HL-60/S4 treated with phorbol 12-myristate 13-acetate at 8.2 ng/mL for 4 days and 3 days (cell line): Measurements from ENCODE around the gene ZNF221.

Source experiments
- in situ Hi-C: fragments of 300-500 bp; cut with MboI; formaldehyde crosslinking; loops from 2 replicates; pipeline ENCODE4 v1.15.0; 2022; ENCODE audit warnings: low sequenced_read_pairs

ZNF221 gene

DNA sequence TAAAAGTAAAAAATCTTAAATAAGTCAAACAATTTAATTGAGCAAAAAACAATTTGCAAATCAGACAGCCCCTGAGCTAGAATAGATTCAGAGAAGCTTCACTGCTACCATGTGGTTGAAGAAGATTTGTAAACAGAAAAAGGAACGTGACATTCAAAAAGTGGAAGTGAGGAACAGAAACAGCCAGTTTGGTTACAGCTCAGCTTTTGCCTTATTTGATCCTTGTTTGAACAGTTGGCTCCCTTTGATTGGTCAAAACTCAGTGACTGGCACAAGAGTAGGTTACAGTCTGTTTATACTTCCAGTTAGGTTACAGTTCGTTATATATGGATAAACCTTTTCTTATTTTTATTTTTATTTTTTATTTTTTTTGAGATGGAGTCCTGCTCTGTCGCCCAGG lies 5.8 kb downstream of the ZNF221 start:
- in situ Hi-C loops, result no loop called here

DNA sequence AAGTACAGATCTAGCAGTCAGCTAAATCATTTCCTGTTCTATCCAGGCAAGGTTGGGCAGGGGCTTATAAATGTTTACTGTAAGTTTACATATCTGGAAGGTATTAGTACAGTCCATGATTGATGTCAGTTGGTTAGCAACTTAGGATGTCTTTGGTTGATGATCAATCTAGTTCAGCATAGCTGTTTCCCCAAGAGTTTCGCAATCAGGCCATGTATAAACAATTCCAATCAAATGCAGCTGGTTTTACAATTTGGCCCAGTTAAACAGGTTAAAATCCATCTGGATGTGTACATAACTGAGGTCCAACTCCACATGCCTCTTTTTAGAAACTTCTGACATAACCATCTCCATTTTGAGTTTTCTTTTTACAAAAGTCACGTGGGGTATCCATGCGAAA lies 6.9 kb downstream of the ZNF221 start:
- in situ Hi-C loops, result no loop called here

- in situ Hi-C loops, result no loop called here
Measured at GRCh38 chr19:43960411-43960810, 9.4 kb downstream of the ZNF221 start.

GRCh38 chr19:43966079-43966694 lies 15.2 kb downstream of the ZNF221 start:
- in situ Hi-C loops, result no loop called here

- in situ Hi-C loops, result no loop called here
Measured at GRCh38 chr19:43976732-43977131, 25.7 kb downstream of the ZNF221 start.

- in situ Hi-C loops, result no loop called here
Measured at GRCh38 chr19:43983544-43983911, 32.5 kb downstream of the ZNF221 start.

DNA sequence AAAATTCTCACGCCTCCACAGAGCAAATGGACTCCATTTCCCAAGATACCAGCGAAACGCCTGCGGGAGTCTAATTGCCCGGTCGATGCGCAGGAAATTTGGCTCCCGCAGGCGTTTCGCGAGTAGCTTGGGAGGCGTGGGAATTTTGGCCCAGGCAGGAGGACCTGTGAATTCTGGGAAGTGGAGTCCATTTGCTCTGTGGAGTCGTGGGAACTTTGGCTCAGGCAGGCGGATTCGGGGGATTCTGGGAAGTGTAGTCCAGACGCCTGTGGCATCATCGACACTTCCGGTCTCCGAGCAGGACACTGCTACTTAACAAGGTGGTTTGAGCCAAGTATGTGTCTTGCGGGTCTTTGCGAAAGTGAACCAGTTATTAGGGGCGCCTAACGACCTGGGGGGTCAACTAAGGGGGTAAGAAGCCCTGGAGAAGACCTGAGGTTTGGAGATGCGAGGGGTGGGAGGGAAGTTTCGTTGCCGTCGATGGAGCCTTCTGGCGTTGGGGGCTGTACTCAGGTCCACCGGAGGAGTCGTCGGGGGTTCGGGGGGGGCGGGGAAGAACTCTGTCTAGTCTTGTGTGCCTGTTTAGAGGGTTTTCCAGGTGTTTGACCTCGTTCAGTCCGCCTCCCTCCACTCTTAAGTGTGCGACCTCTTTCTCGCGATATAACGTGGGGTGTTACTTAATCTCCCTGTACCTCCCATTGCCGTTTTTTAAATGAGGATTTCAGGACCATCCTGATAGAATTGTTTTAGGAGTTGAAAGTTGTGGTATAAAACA lies 33.1 kb downstream of the ZNF221 start, which contains the start of gene ZNF155:
Gene ZNF155, plus strand, starts transcription at position 277 of the 775 bp plus-strand sequence. CDS start 4,356 bp downstream, outside the sequence.
- in situ Hi-C loops, result no loop called here

DNA sequence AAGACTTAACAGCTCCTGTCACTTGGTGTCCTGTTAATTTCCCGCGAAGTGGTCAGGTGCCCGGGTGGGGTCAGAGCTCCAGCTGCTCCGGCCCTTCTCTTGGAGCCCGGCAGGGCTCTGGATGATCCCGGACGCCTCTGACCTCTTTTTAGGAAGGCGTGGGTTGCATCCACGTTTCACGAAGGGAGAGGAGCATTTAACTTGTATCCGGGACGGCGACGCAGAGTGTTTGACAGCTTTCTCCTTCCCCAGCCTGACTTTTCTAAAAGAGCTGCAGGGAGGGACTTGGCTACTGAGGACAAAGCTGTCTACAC lies 33.6 kb downstream of the ZNF221 start:
- in situ Hi-C loops, result no loop called here

DNA sequence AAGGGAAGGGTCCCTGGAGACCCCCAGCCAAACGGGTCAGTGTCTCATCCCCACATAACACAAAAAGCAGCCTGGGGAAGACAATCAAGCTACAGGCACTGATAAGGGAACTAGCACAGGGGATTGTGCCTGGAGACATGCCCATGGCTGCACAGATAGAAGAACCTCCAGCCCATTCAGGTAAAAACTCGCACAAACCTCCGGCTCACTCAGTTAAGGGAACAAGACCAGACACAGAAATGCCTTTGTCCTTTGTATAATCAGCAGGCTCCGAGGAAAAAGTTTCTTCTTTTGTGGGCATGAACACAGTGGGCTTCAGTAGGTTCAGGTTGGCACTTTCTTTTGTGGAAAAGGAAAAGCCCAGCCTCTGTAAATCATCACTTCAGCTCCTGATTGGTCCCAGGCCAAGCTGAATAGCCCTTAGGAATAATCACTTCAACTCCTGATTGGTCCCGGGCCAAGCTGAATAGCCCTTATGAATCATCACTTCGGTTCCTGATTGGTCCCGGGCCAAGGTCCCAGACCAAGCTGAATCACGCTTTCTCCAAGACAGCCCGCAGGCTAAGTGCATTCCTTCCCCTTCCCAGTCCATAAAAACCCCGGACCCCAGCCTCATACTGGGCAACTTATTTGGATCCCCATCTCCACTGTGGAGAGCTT lies 46.7 kb downstream of the ZNF221 start:
- in situ Hi-C loops, result no loop called here

DNA sequence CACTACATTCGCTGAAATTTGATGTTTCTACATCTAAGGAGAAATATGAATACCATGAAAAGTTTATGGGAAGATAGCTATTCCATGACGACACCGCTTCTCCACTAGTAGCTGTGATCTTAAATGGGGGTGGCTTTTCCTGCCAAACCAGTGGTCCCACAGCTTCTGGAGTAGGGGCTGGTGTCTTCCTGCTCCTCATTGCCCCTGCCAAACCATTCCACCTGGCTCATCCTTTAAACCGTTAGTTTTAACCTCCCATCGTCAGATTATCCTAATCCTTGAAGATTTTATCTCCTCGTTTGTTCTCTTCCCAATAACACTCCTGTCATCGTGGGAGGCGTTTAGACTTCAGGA lies 51.2 kb downstream of the ZNF221 start:
- in situ Hi-C loops, result no loop called here

- in situ Hi-C loops, result no loop called here
Measured at GRCh38 chr19:44002566-44003460, 51.8 kb downstream of the ZNF221 start, which contains the start of gene ZNF230. Gene ZNF230, plus strand, starts transcription at chr19:44002957. Its CDS starts 4,122 bp downstream, at chr19:44007079.

DNA sequence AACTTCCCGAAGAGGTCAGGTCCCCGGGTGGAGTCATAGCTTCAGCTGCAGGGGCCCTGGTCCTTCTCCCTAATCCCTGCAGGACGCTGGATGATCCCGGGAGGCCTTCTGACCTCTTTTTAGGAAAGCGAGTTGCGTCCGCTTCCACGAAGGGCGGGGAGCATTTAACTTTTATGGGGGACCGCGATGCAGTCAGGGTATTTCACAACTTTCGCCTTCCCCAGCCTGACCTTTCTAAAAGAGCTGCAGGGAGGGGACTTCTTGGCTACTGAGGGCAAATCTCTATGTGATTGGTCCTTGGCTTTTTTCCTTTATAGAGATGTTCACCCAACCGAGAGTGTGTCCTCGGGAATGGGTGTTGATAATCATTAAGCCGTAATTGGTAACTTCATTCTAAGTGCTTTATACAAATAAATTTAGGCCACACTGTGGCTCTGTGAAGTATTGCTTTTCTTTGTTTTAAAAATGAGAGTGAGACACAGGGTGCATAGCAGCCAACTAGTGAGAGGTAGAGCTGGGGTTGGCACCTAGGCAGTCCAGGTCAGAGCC lies 52.5 kb downstream of the ZNF221 start:
- in situ Hi-C loops, result no loop called here

GRCh38 chr19:44005973-44006372 lies 54.9 kb downstream of the ZNF221 start:
- in situ Hi-C loops, result no loop called here

GRCh38 chr19:44007473-44007872 lies 56.4 kb downstream of the ZNF221 start:
- in situ Hi-C loops, result no loop called here

DNA sequence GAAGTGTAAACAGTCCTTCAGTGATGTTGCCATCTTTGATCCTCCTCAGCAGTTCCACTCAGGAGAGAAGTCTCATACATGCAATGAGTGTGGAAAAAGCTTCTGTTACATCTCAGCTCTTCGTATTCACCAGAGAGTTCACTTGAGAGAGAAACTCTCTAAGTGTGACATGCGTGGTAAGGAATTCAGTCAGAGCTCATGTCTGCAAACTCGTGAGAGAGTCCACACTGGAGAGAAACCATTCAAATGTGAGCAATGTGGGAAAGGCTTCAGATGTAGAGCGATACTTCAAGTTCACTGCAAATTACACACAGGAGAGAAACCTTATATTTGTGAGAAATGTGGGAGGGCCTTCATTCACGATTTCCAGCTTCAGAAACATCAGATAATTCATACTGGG lies 59.4 kb downstream of the ZNF221 start:
- in situ Hi-C loops, result no loop called here
